Stimulated activated CD8-positive, alpha-beta memory T cell treated with anti-CD3 and anti-CD28 coated beads, Interleukin-12 subunit alpha, Interleukin-12 subunit beta, amount 100 ng/mL, for 24 hours (primary cell): ENCODE results near the gene MCL1.
"Not testable (repeated sequence)": the region's sequence is repeated elsewhere in the genome, so short reads cannot be mapped to it uniquely, and the experiment has no call there.

ENCODE experiments used
- DNase-seq: peaks from one replicate; pipeline ENCODE4 v3.0.0-alpha.2; 2020; ENCODE audit errors: extremely low read depth

The MCL1 gene

GRCh38 chr1:150602372-150602771 is 23.0 kb upstream of the MCL1 start:
- not testable (repeated sequence) for DNase-seq

- DNase-seq: no peak
Measured at GRCh38 chr1:150601540-150601939, 22.1 kb upstream of the MCL1 start.

DNA sequence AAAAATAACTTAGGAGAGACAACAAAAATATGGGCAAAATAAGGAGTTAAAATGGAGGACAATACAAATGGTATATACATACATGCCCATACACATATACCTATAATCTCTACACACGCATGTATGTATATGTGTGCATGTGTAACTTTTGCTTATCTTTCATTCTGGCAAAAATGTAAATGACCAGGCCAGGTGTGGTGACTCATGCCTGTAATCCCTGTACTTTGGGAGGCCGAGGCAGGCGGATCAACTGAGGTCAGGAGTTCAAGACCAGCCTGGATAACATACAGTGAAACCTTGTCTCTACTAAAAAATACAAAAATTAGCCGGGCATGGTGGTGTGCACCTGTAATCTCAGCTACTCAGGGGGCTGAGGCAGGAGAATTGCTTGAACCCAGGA is 18.9 kb upstream of the MCL1 start:
- not testable (repeated sequence) for DNase-seq

GRCh38 chr1:150596976-150597375 is 17.6 kb upstream of the MCL1 start:
- DNase-seq: no peak

DNA sequence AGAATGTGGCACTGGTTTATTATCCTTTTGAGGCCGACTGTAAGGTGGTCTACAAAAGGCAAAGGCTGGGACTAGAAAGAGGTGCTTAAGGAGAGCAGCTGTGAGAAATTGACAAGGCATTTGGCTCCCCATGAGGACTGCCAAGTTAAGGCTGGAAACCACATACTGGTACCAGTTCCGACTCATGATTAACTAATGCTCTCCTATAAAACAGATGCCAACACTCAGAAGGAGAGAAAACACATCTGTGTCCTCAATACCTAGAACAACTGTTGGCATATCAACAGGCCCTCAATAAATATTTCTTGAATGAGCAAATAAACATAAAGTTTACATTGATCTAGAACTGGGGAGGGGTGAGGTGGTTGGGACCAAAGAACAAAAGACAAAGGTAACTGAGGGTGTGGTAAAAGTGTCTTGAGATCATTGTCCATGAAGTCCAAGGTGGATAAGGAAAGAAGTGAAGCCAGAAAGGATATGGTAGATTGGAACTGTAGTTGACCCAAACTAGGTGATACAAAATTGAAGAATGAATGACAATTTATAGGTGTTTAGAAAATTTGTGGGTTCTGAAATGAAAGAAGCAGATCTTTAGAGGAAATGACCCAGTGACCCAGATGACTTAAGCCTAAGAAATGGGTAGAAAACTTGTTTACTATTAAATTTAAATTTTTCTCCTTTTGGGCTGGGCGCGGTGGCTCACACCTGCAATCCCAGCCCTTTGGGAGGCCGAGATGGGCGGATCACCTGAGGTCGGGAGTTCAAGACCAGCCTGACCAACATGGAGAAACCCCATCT is 16.9 kb upstream of the MCL1 start:
- DNase-seq: no peak

DNA sequence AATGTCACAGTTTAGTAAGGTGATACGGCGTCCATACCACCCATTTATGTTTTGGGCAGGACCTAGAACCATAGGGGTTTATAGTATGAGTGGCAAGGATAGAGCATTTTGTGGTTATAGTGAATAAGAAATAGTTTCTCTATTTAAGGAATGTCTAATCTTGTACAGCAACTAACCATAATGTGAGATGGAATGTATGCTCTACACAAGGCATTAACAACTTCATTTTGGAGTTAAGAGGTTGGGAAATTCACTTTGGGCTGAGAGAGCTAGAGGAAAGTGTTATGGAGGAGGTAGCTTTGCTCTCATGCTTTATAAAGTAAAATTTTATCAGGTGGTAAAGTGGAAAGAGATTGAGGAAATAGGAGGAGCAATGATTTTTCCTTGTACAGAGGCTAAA is 3.0 kb upstream of the MCL1 start:
- DNase-seq: no peak

- DNase-seq: not testable (repeated sequence)
Measured at GRCh38 chr1:150581962-150582361, 2.6 kb upstream of the MCL1 start.

GRCh38 chr1:150581437-150581836 is 2.0 kb upstream of the MCL1 start:
- DNase-seq: not testable (repeated sequence)

DNA sequence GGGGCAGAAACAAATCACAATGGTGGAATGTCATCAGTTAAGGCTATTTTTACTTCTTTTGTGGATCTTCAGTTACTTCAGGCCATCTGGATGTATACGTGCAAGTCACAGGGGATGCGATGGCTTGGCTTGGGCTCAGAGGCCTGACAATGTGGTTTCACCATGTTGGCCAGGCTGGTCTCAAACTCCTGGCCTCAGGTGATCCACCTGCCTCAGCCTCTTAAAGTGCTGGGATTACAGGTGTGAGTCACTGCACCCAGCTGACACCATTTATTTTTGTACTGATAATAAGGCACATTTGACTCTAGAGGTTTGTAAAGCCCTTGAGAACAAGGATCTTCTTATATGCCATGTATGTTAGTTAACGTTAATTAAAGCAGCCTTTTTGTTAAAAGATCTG is 1.6 kb upstream of the MCL1 start:
- DNase-seq: not testable (repeated sequence)

DNA sequence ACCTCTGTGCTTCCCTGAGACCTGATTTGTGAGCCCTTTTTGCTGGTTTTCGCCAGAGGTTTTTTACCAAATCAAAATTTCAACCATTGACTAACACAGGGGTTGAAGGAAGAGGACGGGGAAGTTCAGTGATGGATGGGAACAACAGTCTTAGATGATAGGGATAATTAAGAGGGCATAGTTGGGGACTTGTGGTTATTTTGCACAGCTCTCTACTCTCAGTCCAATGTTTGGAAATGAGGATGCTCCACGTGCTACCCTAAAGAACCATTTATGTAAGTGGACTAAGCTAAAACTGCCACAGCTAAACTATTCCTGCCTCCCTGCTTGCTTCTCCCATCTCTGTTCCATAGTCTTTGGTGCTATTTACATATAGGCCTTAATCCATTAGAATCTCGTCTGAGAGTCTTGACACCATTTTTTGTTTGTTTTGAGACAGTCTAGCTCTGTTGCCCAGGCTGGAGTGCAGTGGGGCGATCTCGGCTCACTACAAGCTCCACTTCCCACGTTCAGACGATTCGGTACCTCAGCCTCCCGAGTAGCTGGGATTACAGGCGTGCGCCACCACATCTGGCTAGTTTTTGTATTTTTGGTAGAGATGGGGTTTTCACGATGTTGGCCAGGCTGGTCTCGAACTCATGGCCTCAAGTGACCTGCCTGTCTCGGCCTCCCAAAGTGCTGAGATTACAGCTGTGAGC is 684 bp upstream of the MCL1 start:
- DNase-seq: no peak

DNA sequence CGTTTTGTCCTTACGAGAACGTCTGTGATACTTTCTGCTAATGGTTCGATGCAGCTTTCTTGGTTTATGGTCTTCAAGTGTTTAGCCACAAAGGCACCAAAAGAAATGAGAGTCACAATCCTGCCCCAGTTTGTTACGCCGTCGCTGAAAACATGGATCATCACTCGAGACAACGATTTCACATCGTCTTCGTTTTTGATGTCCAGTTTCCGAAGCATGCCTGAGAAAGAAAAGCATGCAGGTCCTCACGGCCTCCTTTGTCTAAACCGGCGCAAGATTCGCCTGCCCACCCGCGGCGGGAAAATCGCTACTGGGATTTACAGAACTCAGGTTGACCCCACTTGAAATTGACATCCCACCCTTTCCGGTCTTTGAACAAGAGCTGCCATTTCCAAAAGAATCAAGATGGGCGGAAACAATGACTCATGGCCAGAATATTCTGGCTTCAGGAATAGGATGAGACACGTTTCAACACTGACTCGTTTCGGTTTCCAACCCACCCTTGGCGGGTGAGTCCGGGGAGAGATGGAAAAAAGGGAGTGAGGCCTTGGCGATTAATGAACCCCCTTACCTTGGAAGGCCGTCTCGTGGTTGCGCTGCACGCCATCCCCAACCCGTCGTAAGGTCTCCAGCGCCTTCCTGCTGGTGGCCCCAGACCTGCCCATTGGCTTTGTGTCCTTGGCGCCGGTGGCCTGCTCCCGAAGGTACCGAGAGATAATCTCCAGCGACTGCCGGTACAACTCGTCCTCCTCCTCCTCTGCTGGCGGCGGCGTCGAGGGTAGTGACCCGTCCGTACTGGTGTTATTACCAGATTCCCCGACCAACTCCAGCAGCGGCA is 919 bp downstream of the MCL1 start:
- DNase-seq: no peak

DNA sequence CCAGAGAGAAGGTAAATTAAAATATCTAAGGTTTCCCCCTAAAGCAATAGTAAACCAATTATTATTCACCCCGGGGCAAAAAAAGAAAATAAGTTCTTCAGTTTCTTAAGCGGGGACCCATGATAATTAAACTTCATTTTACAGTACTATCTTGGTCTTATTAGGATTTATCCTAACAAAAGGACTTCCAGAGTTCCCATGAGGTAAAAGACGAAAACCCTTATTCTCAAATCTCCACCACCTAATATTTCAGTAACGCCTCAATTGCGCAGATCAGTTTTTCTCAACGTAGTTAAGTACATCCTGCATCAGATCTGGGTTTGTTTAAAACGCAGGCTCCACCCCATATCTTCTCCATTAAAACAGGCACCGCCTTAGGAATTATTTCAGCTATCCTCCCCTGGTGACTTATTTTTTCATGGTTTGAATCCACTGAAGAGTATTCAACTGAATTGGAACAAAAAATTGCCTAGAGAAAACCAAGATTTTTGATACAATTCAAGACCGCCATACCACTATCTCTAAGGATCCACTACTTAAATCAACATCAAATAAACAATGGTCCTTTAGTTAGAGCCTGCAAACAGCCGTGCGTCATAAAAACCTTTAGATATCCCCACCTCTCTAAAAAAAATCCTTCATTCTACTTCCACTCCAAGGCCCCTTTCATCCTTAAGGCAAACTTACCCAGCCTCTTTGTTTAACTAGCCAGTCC is 1.7 kb downstream of the MCL1 start:
- DNase-seq: no peak

DNA sequence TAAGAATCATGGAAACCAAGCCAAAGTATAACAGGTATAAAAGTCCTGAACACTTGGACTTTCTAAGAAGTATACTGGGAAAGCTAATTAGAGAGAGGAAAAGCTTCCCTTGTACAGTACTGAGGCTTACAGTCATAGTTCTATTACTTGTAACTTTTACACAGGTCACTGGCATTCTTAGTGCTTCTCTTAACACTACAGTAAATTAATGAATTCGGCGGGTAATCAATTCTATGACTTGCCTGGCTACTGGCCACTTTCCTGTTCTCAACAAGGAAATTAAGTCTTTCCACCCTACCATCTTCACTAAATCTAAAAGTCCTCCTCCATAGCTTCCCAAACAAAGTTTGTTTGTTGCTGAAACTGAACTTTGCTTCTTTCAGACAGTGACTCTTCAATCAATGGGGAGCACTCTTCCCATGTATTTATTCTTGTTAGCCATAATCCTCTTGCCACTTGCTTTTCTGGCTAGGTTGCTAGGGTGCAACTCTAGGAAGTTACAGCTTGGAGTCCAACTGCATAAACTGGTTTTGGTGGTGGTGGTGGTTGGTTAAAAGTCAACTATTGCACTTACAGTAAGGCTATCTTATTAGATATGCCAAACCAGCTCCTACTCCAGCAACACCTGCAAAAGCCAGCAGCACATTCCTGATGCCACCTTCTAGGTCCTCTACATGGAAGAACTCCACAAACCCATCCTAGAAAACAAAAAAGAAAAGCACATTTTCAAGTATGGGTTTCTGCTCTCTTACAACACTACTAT is 2.4 kb downstream of the MCL1 start:
- no peak for DNase-seq

DNA sequence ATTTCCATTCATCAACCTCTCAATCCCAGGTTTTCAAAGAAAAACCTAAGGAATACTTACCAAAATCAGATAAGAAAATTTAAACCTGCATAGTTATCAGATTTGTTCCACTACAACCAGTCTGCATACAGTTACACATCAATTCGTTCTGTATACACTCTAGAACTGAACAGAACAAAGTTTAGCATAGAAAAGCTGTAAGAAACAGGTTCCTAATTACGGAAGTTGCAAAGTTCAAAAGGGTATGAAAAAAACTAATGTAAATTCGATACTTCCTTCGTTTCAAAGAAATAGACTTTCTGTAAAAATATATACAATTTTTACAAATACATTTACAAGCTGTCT is 3.1 kb downstream of the MCL1 start:
- no peak for DNase-seq

GRCh38 chr1:150575518-150576366 is 3.7 kb downstream of the MCL1 start:
- no peak for DNase-seq

DNA sequence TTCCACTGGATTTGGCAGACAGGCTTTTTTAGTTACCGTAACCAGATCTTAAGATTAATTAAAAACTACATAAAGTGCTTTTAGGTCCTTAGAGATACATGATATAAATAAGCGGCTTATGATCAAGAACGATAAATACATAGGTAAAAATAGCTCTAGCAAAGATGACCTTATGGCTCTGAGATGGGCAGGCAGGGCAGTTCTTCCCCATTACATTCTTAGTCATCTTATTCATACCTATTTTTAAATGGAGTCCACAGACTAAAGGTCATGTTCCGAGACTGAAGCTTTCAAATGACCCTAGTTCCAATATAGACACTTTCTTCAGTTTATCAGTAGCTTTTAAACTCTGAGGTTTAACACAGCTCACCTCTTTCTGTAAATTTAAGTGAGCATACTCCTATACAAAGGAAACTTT is 4.3 kb downstream of the MCL1 start:
- no peak for DNase-seq

GRCh38 chr1:150574260-150575071 is 4.9 kb downstream of the MCL1 start:
- DNase-seq: no peak

DNA sequence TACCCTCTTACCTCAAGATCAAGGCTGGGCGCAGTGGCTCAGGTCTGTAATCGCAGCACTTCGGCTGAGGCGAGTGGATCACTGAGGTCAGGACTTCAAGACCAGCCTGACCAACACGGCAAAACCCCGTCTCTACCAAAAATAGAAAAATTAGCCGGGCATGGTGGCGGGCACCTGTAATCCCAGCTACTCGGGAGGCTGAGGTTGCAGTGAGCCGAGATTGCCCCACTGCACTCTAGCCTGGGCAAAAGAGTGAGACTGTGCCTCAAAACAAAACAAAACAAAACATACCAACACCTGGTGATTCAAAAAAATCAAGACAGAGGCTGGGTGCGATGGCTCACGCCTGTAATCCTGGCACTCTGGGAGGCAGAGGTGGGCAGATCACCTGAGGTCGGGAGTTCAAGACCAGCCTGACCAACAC is 5.8 kb downstream of the MCL1 start:
- DNase-seq: not testable (repeated sequence)

DNA sequence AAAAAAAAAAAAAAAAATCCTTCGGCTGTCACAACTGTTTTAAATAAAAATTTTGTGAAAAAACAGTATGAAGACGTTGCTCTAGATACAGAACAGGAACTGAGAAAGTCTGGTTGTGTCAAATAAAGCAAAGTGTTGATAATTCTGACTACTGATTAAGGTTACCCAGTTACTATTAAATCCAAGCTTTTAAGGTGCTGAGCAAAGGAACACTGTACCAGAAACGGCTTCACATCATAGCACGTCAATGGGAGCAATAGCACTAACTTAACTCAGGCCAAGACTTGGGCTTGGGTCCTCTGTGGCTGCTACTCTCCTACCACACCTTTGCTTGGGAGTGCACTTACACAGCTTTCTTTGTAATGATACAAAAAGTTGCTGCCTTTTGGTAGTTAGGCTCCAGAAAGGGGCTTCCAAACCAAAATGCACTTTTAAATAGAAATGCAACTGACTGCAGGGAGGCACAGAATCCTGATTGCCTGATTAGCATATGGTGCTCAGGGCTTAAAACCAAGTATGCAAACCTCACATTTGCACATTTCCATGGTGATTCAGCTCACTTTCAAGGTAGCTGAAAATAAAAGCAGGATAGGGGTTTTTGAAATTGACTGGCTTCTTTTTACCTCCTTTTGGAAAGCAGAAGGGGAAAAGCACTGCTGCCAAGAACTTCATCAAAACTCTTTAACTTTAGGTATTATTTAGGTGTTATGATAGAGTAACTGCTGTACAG is 6.3 kb downstream of the MCL1 start:
- DNase-seq: no peak
